Peyer's patch (tissue), 4 donors: ENCODE results near the gene PRPF40A. TPM values are rescaled to one million over a fixed set of nuclear protein-coding genes. Genes with fewer than 3 reads are reported as not detected.

ENCODE experiments used
- DNase-seq, 3 donors: peaks; one replicate each; pipeline ENCODE4 v3.0.0-alpha.2; 2017 to 2019
- H3K27ac ChIP-seq, 4 donors: fragments of 200-600 bp; sonication (generic); one replicate each; pipeline ENCODE4 v1.5.1; 2016 to 2019
- H3K27me3 ChIP-seq, 2 donors: fragments of 200-600 bp; sonication (generic); one replicate each; pipeline ENCODE4 v1.5.1; 2019
- H3K36me3 ChIP-seq, 3 donors: fragments of 200-600 bp; sonication (generic); one replicate each; pipeline ENCODE4 v1.5.1; 2016 to 2019
- H3K4me1 ChIP-seq, 4 donors: fragments of 200-600 bp; sonication (generic); one replicate each; pipeline ENCODE4 v1.5.1; 2016 to 2019
- H3K4me3 ChIP-seq, 4 donors: fragments of 200-600 bp; sonication (generic); 1 replicate in 3 of 4; 2 replicates in 1 of 4; pipeline ENCODE4 v1.5.1; 2016 to 2019; ENCODE audit warnings: mild to moderate bottlenecking in 1 of 4
- H3K9me3 ChIP-seq, 4 donors: fragments of 200-600 bp; sonication (generic); one replicate each; pipeline ENCODE4 v1.5.1; 2016 to 2019; ENCODE audit warnings: mild to moderate bottlenecking in 1 of 4
- CTCF ChIP-seq, 6 experiments: fragments of 450-650 bp in 4 of 6; fragments of 200-600 bp in 2 of 6; sonication (generic) in 1 of 6; IDR thresholded peaks; one replicate each; pipeline ENCODE4 v1.5.1; 2017 to 2019; ENCODE audit warnings: antibody characterized with exemption in 6 of 6, mild to moderate bottlenecking in 3 of 6, moderate library complexity in 1 of 6
- POLR2A ChIP-seq, 2 donors: fragments of 450-650 bp; IDR thresholded peaks; one replicate each; pipeline ENCODE4 v1.5.1; 2017; ENCODE audit warnings: antibody characterized with exemption in 2 of 2, mild to moderate bottlenecking in 2 of 2, moderate library complexity in 2 of 2
- total RNA-seq, 4 donors: library from RNA; depleted of rRNA; stranded (reverse); fragments of >200 nt; gene quantifications; one replicate each; pipeline ENCODE4 v1.1.0, GENCODE V29; 2016

PRPF40A gene
- total RNA-seq, 4 donors from 2014 or later = 86.6 to 112 (median 97.1) TPM

DNA sequence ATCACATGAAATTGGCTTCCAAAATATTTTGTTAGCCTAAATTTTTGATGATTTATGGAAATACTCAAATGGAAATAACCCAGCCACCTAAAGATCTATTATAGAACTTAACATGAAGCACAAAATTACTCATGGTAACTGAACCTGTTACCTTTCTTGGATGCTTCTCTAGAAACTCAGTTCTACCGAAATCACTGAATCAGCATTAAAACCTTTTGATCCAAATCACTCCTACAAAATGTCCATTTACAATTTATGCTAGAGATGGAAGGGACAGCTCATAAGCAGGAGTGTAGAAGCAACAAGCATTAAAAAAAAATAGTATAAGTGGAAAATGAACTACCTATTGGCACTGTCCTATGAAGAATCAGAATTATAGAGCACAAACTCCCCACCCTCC, 2.1 kb downstream of the PRPF40A start:
- H3K4me3 ChIP-seq = no peak overlapping the region
- H3K27me3 ChIP-seq = no peaks in the 10 kb centered on the region
- no peak overlapping the region for H3K27ac ChIP-seq
- no peak for DNase-seq
- peaks cover 0 to 27% (median 4%) of the 10 kb centered on the region in 4 donors for H3K4me1 ChIP-seq
- peaks cover 0 to 30% (median 0%) of the 10 kb centered on the region in 3 donors for H3K36me3 ChIP-seq
- no peak for TF ChIP-seq CTCF (IDR thresholded peaks at IDR 0.05)
- TF ChIP-seq POLR2A (IDR thresholded peaks at IDR 0.05) = no peak
- no peaks in the 10 kb centered on the region for H3K9me3 ChIP-seq

DNA sequence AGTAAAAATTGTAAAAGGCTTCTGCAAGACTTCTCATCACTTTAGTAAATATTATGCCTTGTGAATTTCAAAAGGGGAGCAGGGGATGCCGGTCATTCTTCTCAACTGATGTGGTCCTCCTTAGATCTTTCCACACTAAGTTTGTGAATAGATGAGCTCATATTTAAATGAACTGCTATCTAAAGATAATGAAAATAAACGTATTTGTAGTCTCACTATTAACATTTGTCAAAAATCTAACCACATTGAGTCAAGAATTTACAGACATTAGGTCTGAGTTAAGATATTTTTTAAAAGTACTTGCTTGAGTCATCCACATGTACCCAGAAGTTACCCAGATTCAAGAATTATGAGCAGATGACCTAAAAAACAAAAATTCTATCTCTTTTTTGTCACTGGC, 6.5 kb downstream of the PRPF40A start:
- Histone ChIP-seq H3K27me3 (no peaks in the 10 kb centered on the region), H3K36me3 (peaks cover 0 to 38% (median 0%) of the 10 kb centered on the region in 3 donors), H3K9me3 (no peaks in the 10 kb centered on the region), H3K4me3 (no peak overlapping the region), H3K4me1 (peaks cover 0 to 10% (median 0%) of the 10 kb centered on the region in 4 donors), H3K27ac (no peak overlapping the region)
- TF ChIP-seq POLR2A (IDR thresholded peaks at IDR 0.05) (no peak), CTCF (IDR thresholded peaks at IDR 0.05) (no peak)
- no peak for DNase-seq

DNA sequence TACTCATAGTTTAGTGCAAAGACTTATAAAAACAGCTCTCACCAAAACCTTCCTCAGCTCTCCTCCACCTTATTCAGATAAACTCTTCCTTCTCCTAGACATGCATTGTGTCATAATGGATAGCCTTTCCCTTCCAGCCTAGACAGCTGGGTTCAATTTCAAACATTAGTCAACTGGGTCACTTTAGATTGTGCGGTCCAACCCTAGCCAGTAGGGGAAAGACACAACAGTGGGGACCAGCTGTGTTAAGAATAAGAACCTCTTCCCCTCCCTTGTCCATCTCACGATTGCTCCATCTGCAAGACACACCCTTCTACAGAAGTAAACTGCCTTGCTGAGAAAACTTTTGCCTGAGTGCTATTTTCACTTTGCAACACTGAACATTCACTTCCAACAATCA, 8.5 kb downstream of the PRPF40A start:
- Histone ChIP-seq H3K4me1 (no peaks in the 10 kb centered on the region), H3K4me3 (no peak overlapping the region), H3K9me3 (no peaks in the 10 kb centered on the region), H3K27me3 (no peaks in the 10 kb centered on the region), H3K27ac (no peak overlapping the region), H3K36me3 (peaks cover 0 to 31% (median 0%) of the 10 kb centered on the region in 3 donors)
- no peak for DNase-seq
- TF ChIP-seq POLR2A (IDR thresholded peaks at IDR 0.05) = no peak
- no peak for TF ChIP-seq CTCF (IDR thresholded peaks at IDR 0.05)

- Histone ChIP-seq H3K36me3 (peaks cover 0 to 32% (median 0%) of the 10 kb centered on the region in 3 donors), H3K4me1 (no peaks in the 10 kb centered on the region), H3K9me3 (no peaks in the 10 kb centered on the region), H3K27me3 (no peaks in the 10 kb centered on the region), H3K27ac (no peak overlapping the region), H3K4me3 (no peak overlapping the region)
- TF ChIP-seq POLR2A (IDR thresholded peaks at IDR 0.05) (no peak), CTCF (IDR thresholded peaks at IDR 0.05) (no peak)
- no peak for DNase-seq
Observed at GRCh38 chr2:152706477-152707021, 10.7 kb downstream of the PRPF40A start.

GRCh38 chr2:152701198-152701597, 16.1 kb downstream of the PRPF40A start:
- Histone ChIP-seq H3K36me3 (peaks cover 0 to 13% (median 0%) of the 10 kb centered on the region in 3 donors), H3K27me3 (no peaks in the 10 kb centered on the region), H3K27ac (no peak overlapping the region), H3K9me3 (no peaks in the 10 kb centered on the region), H3K4me1 (peaks cover 0 to 3% (median 0%) of the 10 kb centered on the region in 4 donors), H3K4me3 (no peak overlapping the region)
- TF ChIP-seq POLR2A (IDR thresholded peaks at IDR 0.05) = no peak
- TF ChIP-seq CTCF (IDR thresholded peaks at IDR 0.05) = no peak
- no peak for DNase-seq
